Measurements from ENCODE around the gene C1QTNF9B.

DNA sequence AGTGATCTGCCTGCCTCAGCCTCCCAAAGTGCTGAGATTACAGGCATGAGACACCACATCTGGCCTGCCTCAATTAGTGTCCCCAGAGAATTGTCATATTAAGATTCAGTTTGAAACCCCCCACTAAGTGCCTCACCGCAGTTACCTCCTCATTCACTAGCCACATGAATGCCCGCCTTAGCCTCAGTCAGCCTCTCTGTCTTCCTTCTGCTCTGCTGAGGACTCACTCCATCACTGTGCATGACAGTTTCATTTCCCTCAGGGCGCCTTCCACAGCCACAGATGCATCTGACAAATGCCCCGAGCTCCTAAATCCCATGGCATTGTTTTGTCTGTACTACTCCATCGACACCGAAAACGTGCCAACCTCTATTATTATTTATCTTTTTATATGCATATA is 31.4 kb downstream of the C1QTNF9B start:
- TF ChIP-seq NRF1 (IDR thresholded peaks at IDR 0.05; ENCODE audit: low read depth, low read length) (no peak), GTF2F1 (IDR thresholded peaks at IDR 0.05; ENCODE audit: borderline replicate concordance, low read depth, low read length) (no peak), TAF1 (IDR thresholded peaks at IDR 0.05; ENCODE audit: low read depth, low read length) (no peak), SUZ12 (IDR thresholded peaks at IDR 0.05; ENCODE audit: low read length) (no peak), SP1 (IDR thresholded peaks at IDR 0.05; ENCODE audit: low read depth, low read length) (no peak), POLR2A (IDR thresholded peaks at IDR 0.05; ENCODE audit: control extremely low read depth in 1 of 2, low read depth in 2 of 2, low read length in 2 of 2) (no peak), TCF12 (IDR thresholded peaks at IDR 0.05; ENCODE audit: low read depth, low read length) (no peak), KDM1A (IDR thresholded peaks at IDR 0.05; ENCODE audit: borderline replicate concordance, low read length) (no peak), EP300 (IDR thresholded peaks at IDR 0.05; ENCODE audit: borderline replicate concordance in 1 of 2, low read depth in 2 of 2, low read length in 2 of 2) (no peak)
- TF ChIP-seq, protein P1, sequence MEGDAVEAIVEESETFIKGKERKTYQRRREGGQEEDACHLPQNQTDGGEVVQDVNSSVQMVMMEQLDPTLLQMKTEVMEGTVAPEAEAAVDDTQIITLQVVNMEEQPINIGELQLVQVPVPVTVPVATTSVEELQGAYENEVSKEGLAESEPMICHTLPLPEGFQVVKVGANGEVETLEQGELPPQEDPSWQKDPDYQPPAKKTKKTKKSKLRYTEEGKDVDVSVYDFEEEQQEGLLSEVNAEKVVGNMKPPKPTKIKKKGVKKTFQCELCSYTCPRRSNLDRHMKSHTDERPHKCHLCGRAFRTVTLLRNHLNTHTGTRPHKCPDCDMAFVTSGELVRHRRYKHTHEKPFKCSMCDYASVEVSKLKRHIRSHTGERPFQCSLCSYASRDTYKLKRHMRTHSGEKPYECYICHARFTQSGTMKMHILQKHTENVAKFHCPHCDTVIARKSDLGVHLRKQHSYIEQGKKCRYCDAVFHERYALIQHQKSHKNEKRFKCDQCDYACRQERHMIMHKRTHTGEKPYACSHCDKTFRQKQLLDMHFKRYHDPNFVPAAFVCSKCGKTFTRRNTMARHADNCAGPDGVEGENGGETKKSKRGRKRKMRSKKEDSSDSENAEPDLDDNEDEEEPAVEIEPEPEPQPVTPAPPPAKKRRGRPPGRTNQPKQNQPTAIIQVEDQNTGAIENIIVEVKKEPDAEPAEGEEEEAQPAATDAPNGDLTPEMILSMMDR (IDR thresholded peaks at IDR 0.05; ENCODE audit: control extremely low read depth in 1 of 3, insufficient read depth in 1 of 3, low read depth in 1 of 3, low read length in 3 of 3): no peak
